ACC112 (cell line): Measurements from ENCODE around the gene RNF8.
A peak's percentile ranks its signal among the peaks of the same experiment; 100 is the strongest.
"Not testable (repeated sequence)": the region's sequence is repeated elsewhere in the genome, so short reads cannot be mapped to it uniquely, and the experiment has no call there.

Source experiments
- H2AFZ ChIP-seq: fragments of 200-600 bp; sonication (generic); one replicate; pipeline ENCODE4 v1.6.0; 2017; ENCODE audit warnings: antibody characterized with exemption, low read length; ENCODE audit not compliant: unreplicated experiment
- H3K27ac ChIP-seq: fragments of 200-600 bp; sonication (generic); 2 replicates; pipeline ENCODE4 v1.5.1; 2014; ENCODE audit warnings: low read depth, mild to moderate bottlenecking, antibody characterized with exemption, low read length, moderate library complexity
- H3K27me3 ChIP-seq: fragments of 200-600 bp; sonication (generic); 2 replicates; pipeline ENCODE4 v1.6.1; 2014; ENCODE audit warnings: mild to moderate bottlenecking, antibody characterized with exemption, low read length, moderate library complexity, mixed read lengths; ENCODE audit not compliant: insufficient read depth
- H3K36me3 ChIP-seq: fragments of 200-600 bp; sonication (generic); 2 replicates; pipeline ENCODE4 v1.6.1; 2016; ENCODE audit warnings: mild to moderate bottlenecking, antibody characterized with exemption, low read length, moderate library complexity, mixed read lengths; ENCODE audit not compliant: insufficient read depth
- H3K4me1 ChIP-seq: fragments of 200-600 bp; sonication (generic); one replicate; pipeline ENCODE4 v1.6.1; 2016; ENCODE audit warnings: low read length, mixed read lengths; ENCODE audit not compliant: insufficient read depth, unreplicated experiment, control insufficient read depth
- H3K4me3 ChIP-seq: fragments of 200-600 bp; sonication (generic); 2 replicates; pipeline ENCODE4 v1.5.1; 2014; ENCODE audit warnings: mild to moderate bottlenecking, low read depth, low read length
- H3K79me2 ChIP-seq: fragments of 200-600 bp; sonication (generic); one replicate; pipeline ENCODE4 v1.6.0; 2016; ENCODE audit warnings: low read length; ENCODE audit not compliant: control insufficient read depth, unreplicated experiment, insufficient read depth

Gene RNF8

DNA sequence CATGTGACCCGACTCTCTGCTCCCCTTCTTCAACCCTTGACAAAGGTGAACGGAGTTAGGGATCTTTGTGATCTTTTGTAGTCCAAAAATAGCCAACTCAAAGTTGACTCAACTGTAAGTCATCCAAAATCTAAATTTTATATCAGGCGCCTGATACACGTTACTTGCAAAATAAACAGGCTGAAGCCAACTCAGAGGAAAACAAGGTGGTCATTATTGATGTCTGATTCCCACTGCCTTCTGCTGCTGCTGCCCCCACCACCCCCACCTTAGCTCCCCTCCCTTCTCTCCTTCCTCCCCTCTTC, 13.2 kb upstream of the RNF8 start:
- Histone ChIP-seq H3K4me1 (peaks cover 7% of the 10 kb centered on the region), H3K36me3 (no peaks in the 10 kb centered on the region), H3K27me3 (peaks cover 19% of the 10 kb centered on the region), H3K79me2 (no peaks in the 10 kb centered on the region), H3K27ac (no peak overlapping the region), H3K4me3 (no peak overlapping the region), H2AFZ (no peak overlapping the region)

DNA sequence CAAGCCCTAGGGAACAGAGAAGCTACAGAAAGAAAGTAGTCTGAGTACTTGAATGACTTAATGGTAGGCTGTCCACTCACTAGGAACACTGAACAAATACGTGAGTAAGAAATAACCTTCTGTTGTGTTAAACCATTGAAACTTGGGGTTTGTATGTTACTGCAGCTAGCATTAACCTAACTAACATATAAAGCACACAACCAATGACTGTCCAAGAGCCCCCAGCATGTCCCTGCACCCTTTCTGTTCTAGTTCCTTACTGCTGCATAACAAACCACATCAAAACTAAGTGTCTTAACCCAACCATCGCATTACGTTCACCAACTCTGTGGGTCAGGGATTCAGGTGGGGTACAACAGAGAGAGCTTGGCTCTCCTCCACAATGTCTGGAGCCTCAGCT, 10.5 kb upstream of the RNF8 start:
- H3K27ac ChIP-seq, result no peak overlapping the region
- H3K27me3 ChIP-seq, result peaks cover 23% of the 10 kb centered on the region
- no peaks in the 10 kb centered on the region for H3K79me2 ChIP-seq
- H3K4me1 ChIP-seq, result peaks cover 7% of the 10 kb centered on the region
- no peak overlapping the region for H2AFZ ChIP-seq
- H3K36me3 ChIP-seq, result no peaks in the 10 kb centered on the region
- H3K4me3 ChIP-seq, result no peak overlapping the region

DNA sequence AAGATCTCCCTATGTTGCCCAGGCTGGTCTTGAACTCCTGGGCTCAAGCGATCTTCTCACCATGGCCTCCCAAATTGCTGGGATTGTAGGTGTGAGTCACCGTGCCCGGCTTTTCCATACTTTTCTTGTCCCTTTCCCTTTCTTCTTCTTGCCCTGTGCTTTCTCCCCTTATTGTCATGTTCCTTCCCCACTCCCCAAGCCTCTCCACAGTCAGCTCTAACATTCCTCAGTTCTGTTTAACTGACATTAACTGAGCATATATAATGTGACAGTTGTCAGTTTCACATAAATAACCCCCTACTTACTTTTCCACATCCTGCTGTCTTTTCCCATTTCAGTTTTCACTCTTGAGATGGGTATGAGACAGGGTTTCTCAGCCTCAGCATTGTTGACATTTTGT, 9.5 kb upstream of the RNF8 start:
- no peaks in the 10 kb centered on the region for H3K36me3 ChIP-seq
- H3K79me2 ChIP-seq, result no peaks in the 10 kb centered on the region
- H3K4me1 ChIP-seq, result peaks cover 7% of the 10 kb centered on the region
- H3K27me3 ChIP-seq, result peaks cover 23% of the 10 kb centered on the region
- no peak overlapping the region for H3K4me3 ChIP-seq
- H2AFZ ChIP-seq, result no peak overlapping the region
- H3K27ac ChIP-seq, result no peak overlapping the region

DNA sequence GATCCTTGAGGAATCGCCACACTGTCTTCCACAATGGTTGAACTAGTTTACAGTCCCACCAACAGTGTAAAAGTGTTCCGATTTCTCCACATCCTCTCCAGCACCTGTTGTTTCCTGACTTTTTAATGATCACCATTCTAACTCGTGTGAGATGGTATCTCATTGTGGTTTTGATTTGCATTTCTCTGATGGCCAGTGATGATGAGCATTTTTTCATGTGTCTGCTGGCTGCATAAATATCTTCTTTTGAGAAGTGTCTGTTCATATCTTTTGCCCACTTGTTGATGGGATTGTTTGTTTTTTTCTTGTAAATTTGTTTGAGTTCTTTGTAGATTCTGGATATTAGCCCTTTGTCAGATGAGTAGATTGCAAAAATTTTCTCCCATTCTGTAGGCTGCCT, 8.0 kb upstream of the RNF8 start:
- not testable (repeated sequence) for H3K4me3 ChIP-seq, H3K36me3 ChIP-seq, H3K79me2 ChIP-seq, H2AFZ ChIP-seq, H3K4me1 ChIP-seq, H3K27ac ChIP-seq
- H3K27me3 ChIP-seq, result peaks cover 23% of the 10 kb centered on the region

DNA sequence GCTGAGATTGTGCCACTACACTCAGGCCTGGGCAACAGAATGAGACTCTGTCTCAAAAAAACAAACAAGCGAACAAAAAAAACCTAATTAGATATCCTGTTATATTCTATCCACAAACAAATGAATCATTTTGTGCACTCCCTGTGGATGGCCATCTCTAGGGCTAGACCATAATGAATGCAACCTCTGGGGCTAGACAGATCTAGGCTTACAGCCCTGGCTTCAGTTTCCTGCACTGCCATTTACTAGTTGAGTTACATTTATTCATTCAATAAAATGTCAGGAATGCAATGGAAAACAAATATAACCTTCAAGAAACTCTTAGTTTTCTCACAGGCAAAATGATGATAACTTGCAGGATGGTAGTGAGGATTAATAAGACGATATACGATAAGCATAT, 6.6 kb upstream of the RNF8 start:
- no peaks in the 10 kb centered on the region for H3K79me2 ChIP-seq
- H3K36me3 ChIP-seq, result no peaks in the 10 kb centered on the region
- H3K4me1 ChIP-seq, result no peaks in the 10 kb centered on the region
- peaks cover 23% of the 10 kb centered on the region for H3K27me3 ChIP-seq
- no peak overlapping the region for H3K27ac ChIP-seq
- no peak overlapping the region for H2AFZ ChIP-seq
- no peak overlapping the region for H3K4me3 ChIP-seq

DNA sequence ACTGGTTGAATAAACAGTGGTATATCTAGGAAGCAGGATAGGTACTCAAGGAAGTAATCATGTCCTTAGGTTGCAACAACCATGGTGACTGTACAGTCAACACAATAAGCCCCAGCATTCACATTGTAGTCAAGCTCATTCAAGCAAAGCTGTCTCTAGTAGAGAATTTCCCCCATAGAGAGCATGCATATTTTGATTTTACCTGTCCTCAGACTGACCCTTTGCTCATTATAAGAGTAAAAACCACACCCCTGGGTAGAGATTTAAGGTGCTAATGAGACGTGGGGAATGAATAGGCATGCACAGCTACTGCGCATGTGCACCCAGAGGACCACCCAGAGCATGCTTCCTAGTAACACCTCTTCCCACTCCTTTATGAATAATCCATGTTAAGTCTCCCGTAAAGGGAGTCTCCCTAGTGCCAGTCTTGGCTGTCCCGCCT, 6.1 kb upstream of the RNF8 start:
- H3K36me3 ChIP-seq, result no peaks in the 10 kb centered on the region
- no peak overlapping the region for H3K27ac ChIP-seq
- no peaks in the 10 kb centered on the region for H3K4me1 ChIP-seq
- no peak overlapping the region for H2AFZ ChIP-seq
- H3K4me3 ChIP-seq, result no peak overlapping the region
- H3K79me2 ChIP-seq, result no peaks in the 10 kb centered on the region
- H3K27me3 ChIP-seq, result peaks cover 23% of the 10 kb centered on the region

DNA sequence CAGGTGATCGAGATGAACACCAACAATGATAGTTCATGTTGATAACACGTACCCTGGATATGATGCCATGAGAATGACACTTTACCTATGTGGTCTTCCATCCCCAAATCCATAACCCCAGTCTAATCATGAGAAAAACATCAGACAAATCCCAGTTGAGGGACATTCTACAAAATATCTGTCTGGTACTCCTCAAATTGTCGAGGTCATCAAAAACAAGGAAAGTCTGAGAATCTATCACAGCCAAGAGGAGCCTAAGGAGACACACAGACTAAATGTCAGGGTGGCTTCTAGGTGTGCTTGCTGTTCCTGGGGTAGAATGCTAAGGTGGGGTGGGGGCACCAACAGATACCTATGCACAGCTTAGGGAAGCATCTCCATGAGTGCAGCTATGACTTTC, 2.8 kb upstream of the RNF8 start:
- H3K27me3 ChIP-seq, result peaks cover 4% of the 10 kb centered on the region; the same call in 1 of the 2 replicates
- no peak overlapping the region for H3K27ac ChIP-seq
- H3K4me3 ChIP-seq, result no peak overlapping the region
- peaks cover 7% of the 10 kb centered on the region for H3K4me1 ChIP-seq
- no peak overlapping the region for H2AFZ ChIP-seq
- peaks cover 21% of the 10 kb centered on the region for H3K79me2 ChIP-seq
- H3K36me3 ChIP-seq, result no peaks in the 10 kb centered on the region

DNA sequence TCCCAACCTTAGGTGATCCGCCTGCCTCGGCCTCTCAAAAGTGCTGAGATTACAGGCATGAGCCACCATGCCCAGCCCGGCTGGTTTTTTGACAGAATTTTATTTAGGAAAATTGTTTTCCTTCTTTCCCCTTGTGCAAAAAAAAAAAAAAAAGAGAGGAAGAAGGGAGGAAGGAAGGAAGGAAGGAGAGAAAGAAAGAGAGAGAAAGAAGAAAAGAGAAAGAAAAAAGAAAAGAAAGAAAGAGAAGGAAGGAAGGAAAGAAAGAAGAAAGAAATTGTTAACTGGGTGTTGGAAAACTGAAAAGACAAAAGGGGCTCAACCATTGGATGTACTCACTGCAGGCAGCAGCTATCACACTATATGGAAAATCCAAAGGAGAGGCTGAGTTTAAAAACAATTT, 1.4 kb upstream of the RNF8 start:
- Histone ChIP-seq H3K36me3 (no peaks in the 10 kb centered on the region), H3K79me2 (peaks cover 35% of the 10 kb centered on the region), H3K4me3 (no peak overlapping the region), H3K4me1 (peaks cover 7% of the 10 kb centered on the region), H3K27ac (no peak overlapping the region), H3K27me3 (0 out of 2 replicates have a peak, but pooled peaks cover under 1% of the 10 kb centered on the region), H2AFZ (no peak overlapping the region)

DNA sequence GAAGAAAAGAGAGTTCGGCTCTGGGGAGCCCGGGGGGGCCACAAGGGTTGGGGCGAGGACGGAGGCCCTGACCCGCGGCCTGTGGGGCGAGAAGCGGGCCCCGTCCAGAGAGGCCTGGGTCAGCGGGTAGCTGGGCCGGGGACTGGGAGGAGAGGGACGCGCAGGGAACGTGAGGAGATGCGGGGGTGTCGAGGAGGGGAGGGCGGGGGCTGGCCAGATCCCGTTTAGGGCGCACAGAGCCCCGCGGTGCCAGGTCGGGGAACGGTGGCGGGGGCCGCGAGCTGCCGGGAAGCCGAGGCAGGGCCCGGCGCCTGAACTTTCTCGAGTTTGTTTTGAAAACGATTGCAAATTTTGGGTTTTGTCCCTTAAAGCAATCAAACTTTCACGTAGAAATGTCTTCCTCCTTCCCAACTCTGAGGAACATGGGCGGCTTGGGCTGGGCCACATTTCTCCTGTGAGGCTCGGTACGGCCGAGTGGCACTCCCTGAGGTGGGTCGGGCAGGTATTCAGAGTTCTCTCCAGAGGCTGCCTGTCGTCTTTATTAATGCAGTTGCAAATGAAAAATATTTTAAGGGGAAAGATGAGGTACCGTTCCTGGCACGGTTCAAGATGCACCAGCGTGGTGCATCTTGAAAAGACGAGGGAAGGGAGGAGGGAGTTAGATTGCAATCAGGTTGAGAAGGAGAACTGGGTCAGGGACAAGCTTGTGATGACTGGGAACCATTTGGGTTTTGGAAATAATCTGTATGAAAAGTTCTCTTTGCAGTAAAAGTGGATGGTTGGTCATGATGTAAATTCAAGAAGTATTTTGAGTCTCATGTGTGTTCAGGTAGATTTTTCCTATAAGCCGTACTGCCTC, 972 bp downstream of the RNF8 start:
- Histone ChIP-seq H3K27ac (no peak overlapping the region), H3K27me3 (no peaks in the 10 kb centered on the region), H3K79me2 (peaks cover 54% of the 10 kb centered on the region), H3K4me3 (peak overlapping the region; percentile 83), H3K4me1 (peaks cover 7% of the 10 kb centered on the region), H3K36me3 (no peaks in the 10 kb centered on the region), H2AFZ (peak overlapping the region; percentile 62)

DNA sequence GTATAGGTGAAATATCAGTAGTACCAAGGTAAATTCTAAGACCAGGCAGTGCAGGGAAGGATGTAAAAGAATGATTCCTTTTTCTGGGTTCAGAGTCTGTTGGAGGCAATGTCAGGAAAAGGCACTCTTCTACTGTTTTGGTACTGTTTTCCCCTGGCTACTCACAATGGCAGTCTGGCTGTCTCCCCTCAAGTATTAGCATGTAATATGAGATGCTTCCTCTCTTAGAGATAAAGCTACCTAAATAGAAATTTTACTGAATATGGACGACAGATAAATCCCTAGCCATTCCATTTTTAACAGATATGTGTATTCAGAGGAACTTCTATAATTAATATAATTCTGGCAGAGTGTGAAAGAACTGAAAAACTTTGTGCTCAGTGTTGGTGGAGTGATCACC, 3.5 kb downstream of the RNF8 start:
- Histone ChIP-seq H3K4me1 (peaks cover 7% of the 10 kb centered on the region), H2AFZ (no peak overlapping the region), H3K79me2 (peaks cover 57% of the 10 kb centered on the region), H3K27ac (no peak overlapping the region), H3K36me3 (no peaks in the 10 kb centered on the region; the same call in 1 of the 2 replicates), H3K27me3 (no peaks in the 10 kb centered on the region), H3K4me3 (no peak overlapping the region)

DNA sequence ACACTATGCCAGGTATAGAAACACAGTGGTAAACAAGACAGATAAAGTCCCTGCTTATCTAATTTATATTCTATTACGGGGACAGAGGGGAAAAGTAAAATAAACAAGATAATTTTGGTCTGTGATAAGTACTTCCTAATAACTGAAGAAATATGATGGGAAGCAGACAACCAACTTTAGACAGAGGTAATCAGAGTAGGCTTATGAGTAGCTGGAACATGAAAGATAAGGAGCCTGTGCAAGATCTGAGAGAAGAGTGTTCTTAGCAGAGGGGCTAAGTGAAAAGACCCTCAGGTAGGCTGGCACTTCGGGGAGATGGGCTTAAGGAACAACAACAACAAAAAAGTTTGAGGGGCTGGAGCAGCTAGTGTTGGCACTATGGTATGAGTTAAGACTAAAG, 4.1 kb downstream of the RNF8 start:
- Histone ChIP-seq H3K4me3 (no peak overlapping the region), H3K79me2 (peaks cover 57% of the 10 kb centered on the region), H3K27ac (no peak overlapping the region), H2AFZ (no peak overlapping the region), H3K4me1 (peaks cover 7% of the 10 kb centered on the region), H3K36me3 (no peaks in the 10 kb centered on the region; the same call in 1 of the 2 replicates), H3K27me3 (no peaks in the 10 kb centered on the region)
